Hematopoietic multipotent progenitor cell treated with erythropoietin and hydrocortisone succinate and interleukin-3 and kit ligand, for 4 days (in vitro differentiated cells): ENCODE results near the gene NMRAL1.

Source experiments
- DNase-seq: peaks from one replicate; pipeline ENCODE4 v3.0.0-alpha.2; 2015

The NMRAL1 gene

GRCh38 chr16:4420505-4421105 is 53.8 kb downstream of the NMRAL1 start:
- peak; percentile 39 for DNase-seq

- no peak for DNase-seq
These were observed 54.9 kb downstream of the NMRAL1 start for GRCh38 chr16:4419402-4419959.

- peak; percentile 98 for DNase-seq
These were observed 58.0 kb downstream of the NMRAL1 start, which contains the start of gene CORO7 for GRCh38 chr16:4416200-4417032. Gene CORO7 (minus strand): TSS chr16:4416596. CDS start chr16:4416518, 78 bp downstream.

GRCh38 chr16:4415538-4416199 is 58.8 kb downstream of the NMRAL1 start:
- DNase-seq = peak; percentile 86

- DNase-seq = no peak
These were observed 60.1 kb downstream of the NMRAL1 start for GRCh38 chr16:4414187-4414917.

- DNase-seq = no peak
These were observed 61.6 kb downstream of the NMRAL1 start for GRCh38 chr16:4412854-4413253.

GRCh38 chr16:4412159-4412558 is 62.3 kb downstream of the NMRAL1 start:
- no peak for DNase-seq
